Measurements from ENCODE around the gene INTS1.
"Not testable (repeated sequence)": the region's sequence is repeated elsewhere in the genome, so short reads cannot be mapped to it uniquely, and the experiment has no call there.

Gene INTS1

DNA sequence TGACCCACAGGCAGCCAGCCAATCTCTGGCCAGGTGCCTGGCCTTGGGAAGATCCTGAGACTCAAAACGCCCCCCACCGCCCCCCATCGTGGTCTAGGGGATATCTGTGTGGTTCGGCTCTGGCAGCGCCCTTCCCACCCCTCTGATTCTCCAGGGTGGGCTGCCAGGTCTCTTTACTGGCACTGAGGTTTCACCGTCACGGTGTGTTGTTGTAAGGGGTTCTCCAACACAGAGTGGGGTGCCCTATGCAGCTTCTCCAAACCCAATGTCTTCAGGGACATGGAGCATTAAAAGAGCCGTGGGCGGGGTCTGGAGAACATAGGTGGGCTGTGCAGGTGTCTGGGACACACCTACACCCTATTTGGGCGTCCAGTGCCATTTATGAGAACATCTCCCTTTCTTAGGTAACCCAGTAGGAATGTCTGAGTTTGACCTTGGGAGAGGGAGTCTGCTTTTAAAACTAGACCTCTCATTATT is 27.8 kb upstream of the INTS1 start:
- DNase-seq (ENCODE audit: low read depth in 2 of 2) = no peak

DNA sequence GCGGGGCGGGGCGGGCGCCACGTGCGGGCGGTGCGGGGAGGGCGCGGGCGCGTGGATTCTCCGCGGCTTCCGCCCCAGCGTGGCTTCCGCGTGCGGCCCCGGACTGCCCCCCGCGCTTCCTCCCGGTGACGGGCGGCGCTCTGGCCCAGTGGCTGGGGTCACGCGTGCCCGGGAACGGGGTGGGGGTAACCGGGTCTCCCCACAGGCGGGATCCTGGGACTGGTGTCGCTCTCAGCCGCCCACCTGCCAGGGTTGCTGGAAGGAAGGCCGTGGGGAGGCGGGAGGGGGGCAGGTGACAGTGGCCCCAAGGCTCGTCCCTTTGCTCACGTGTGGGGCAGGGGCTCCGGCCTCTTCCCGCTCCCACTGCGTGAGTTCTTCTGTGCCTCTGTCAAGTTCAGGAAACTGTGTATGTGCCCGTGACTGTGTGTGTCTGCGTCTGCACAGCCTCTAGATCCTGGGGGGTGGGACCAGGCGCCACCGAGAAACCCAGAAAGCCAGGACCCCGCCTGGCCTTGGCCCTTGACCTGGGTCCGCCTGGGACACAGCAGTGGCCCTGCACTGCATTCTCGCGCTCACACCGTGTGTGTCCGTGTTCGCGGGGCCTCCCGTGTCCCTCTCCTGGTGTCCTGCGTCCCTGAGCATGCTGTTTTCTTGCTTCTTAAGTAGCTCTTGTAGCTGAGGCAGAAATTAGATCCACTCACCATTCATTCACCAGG is 27.2 kb upstream of the INTS1 start:
- no peak for DNase-seq (ENCODE audit: low read depth in 2 of 2)

DNA sequence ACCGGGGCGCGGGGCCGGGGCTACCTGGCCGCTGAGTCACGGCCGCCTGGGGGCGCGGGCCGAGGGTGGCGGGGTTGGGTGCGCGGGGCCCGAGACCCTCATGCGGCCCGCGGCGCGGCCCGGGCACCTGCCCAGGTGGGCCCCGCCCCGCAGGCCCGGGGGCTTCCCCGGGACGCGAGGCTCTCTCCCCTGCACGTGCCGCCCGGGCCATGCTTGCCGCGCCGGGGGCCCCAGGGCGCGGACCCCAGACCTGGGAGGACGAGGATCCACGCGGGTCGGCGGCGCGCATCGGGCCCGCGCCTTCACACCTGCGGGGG is 26.7 kb upstream of the INTS1 start:
- no peak for DNase-seq (ENCODE audit: low read depth in 2 of 2)

DNA sequence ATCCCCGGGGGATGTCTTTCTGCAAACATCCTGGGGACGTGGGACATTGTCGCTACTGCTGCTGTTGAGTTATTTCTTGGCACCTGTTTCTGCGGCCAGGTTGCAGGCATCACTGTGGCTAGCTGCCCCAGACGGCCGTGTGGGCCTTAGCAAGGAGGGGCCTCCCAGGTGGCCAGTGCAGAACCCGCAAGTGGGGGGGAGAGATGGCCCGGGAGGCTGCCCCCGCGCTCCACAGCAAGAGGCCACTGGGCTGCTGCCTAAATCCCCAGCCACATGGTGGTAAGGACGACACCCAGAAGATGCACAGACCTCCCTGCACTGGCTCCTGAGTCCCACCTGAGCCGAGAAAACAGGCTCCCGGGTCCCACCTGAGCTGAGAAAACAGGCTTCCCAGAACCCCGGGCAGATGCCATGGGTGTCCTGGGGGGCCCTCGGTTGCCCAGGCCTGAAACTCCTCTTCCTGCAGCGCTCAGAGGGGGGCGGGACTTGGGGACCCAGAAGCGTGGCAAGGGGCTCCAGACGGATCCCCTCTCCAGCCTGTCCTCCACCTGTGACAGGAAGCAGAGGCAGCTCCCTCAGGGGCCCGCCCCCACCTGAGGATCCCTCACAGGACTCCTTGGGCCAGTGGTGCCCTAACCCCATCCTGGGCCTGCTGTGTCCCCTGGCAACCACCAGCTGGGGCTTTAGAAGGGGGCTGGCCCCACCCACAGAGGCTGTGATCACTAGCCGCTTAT is 25.4 kb upstream of the INTS1 start:
- DNase-seq (ENCODE audit: low read depth in 2 of 2) = no peak

DNA sequence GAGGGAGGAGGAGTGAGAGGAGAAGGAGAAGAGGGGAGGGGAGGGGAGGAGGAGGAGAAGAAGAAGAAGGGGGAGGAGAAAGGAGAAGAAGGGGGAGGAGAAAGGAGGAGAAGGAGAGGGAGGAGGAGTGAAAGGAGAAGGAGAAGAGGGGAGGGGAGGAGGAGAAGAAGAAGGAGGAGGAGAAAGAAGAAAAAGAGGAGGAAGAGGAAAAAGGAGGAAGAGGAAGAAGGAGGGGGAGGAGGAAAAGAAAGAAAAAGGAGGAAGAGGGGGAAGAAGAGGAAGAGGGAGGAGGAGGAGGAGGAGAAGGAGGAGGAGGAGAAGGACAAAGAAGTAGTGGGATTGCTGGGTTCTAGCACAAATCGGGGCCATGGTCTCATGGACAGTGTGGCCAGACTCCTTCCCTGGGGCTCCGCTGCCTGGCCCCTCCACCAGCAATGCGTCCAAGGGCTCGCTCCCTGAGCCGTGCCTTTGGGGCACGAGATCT is 22.1 kb upstream of the INTS1 start:
- no peak for DNase-seq (ENCODE audit: low read depth in 2 of 2)

DNA sequence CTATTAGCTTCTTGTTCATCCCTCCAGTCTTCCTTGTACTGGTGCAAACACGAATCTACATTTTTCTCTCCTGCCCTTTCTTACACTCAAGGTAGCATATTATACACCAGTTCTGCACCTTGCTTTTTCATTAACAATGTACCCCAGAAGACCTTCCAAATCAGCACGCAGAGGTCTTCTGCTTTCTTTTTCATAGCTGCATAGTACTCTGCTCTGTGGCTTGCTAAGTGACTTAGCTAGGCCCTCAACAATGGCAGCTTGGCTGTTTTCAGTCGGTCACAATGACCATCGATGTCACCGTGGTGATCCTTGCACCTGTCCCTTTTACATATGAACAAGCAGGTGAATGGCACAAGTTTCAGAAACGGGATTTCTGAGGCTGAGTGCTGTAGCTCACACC is 21.2 kb upstream of the INTS1 start:
- no peak for DNase-seq (ENCODE audit: low read depth in 2 of 2)

DNA sequence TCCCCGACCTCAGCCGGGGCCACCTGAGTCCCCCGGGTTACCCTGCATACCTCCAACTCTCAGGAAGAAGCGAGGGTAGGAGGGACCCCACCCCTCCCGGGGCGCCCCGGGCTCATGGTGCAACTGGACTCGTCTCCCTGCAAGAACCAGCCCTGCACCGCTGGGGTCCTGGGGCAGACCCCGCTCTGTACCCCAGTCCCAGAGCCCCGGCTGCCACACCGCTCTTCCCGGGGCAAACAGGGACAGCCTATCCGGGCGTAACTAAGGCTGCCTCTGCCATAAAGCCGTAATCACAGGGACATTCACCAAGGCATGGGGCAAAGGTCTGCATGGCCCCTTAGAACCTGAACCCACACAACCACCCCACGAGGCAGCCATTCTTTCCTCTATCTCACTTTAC is 19.7 kb upstream of the INTS1 start:
- no peak for DNase-seq (ENCODE audit: low read depth in 2 of 2)

DNA sequence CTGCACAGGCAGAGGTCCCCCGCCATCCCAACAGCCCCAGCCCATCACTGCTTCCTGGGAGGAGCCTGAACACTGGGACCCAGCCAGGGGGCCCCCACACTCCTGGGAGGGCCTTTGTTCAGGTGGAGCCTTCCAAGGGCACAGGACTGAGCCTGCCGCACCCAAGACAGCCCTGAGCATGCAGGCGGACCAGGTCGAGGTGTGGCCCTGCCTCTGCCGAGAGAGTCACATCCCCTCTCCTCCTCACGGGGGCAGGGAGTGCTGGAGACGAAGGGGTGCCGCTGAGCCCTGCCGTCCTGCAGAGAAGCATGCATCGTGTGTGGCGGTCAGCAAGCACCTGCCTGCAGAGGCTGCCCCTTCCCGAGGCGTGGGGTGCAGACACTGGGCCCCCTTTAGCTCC is 19.0 kb upstream of the INTS1 start:
- no peak for DNase-seq (ENCODE audit: low read depth in 2 of 2)

DNA sequence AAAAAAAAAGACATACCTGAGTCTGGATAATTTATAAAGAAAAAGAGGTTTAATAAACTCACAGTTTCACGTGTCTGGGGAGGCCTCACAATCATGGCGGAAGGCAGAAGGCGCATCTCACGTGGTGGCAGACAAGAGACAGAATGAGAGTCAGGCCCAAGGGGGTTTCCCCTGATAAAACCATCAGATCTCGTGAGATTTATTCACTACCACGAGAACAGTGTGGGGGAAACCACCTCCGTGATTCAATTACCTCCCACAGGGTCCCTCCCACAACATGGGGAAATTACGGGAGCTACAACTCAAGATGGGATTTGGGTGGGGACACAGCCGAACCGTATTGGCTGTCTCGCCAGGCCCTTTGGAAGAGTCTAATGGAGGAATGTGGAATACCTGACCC is 17.3 kb upstream of the INTS1 start:
- DNase-seq (ENCODE audit: low read depth in 2 of 2) = no peak

DNA sequence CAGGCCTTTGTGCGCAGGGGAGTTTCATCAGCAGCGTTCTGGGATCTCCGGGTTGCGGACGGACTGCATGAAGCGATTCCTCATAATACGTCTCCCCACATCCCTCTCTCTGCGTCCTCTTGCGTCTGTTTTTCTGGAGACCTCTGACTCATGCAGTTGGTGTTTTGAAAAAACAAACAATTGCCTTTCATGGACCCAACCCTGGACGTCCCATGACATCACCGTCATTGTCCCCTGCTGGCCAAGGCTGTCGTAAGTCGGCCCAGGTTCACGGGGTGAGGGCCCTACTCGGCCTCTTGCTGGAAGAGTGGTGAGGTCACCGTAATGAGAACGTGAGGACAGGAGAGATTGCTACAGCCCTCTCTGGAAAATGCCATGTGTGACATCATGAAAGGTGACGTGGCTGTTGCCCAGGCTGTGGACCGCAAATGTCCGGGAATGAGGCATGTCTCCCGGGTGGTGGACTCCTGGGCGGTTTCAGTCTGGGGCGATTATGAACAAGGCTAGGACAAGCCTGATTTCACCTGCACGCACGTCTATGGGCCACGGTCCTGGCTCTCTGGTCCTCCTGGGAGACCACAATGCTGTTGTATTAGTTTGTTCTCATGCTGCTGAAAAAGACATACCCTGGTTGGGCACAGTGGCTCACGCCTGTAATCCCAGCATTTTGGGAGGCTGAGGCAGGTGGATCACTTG is 16.5 kb upstream of the INTS1 start:
- no peak for DNase-seq (ENCODE audit: low read depth in 2 of 2)

DNA sequence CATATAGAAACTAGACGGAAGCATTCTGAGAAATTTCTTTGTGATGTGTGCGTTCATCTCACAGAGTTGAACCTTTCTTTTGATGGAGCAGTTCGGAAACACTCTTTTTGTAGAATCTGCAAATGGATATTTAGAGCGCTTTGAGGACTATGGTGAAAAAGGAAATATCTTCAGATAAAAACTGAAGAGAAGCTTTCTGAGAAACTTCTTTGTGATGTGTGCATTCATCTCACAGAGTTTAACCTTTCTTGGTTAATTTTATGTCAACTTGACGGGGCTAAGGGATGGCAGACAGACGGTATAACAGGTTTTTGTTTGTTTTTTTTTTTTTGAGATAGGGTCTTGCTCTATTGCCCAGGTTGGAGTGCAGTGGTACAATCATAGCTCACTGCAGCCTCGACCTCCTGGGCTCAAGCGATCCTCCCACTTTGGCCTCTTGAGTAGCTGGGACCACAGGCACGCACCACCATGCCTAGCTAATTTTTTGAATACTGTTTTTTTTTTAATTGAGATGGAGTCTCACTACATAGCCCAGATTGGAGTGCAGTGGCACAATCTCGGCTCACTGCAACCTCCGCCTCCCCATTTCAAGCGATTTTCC is 15.2 kb upstream of the INTS1 start:
- DNase-seq (ENCODE audit: low read depth in 2 of 2) = not testable (repeated sequence)

DNA sequence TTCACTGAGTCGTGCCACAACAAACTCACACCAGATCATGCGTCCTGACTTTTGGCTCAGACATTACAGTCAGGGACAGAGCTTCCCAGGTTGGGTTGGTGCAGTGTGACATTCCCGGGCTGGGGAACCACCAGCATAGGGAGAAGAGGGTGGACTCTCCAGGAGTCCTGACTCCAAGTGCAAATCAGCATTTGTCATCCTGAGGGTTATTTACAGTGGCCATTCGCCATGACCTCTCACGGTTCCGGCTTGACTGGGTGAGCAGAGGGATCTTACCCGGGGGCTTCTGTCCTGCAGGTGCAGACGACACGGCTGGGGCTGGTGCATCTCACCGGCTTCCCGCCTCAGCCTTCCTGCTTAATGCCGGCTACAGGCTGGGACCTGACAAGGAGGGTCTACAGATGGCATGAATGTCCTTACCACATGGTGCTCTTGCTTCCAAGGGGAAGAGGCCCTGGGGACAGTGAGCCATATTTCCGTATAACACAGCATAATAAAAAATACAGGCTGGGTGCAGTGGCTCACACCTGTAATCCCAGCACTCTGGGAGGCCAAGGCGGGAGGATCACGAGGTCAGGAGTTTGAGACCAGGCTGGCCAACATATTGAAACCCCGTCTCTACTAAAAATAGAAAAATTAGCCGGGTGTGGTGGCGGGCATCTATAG is 12.5 kb upstream of the INTS1 start:
- DNase-seq (ENCODE audit: low read depth in 2 of 2) = no peak

DNA sequence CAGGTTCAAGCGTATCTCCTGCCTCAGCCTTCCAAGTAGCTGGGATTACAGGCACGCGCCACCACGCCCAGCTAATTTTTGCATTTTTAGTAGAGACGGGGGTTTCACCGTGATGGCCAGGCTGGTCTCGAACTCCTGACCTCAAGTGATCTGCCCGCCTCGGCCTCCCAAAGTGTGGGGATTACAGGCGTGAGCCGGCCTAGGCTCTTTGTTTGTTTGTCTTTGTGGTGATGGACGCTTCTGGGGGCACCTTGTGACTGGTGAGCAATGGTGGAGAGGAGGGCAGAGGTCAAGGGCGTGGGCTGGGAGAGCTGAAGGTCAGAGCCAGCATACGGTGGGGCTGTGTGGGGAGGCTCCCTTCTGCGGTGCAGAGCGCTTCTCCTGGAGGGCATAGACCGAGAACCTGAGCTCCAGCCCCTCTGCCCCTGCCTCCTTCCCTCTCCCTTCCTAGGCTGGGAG is 11.3 kb upstream of the INTS1 start:
- DNase-seq (ENCODE audit: low read depth in 2 of 2) = not testable (repeated sequence)

DNA sequence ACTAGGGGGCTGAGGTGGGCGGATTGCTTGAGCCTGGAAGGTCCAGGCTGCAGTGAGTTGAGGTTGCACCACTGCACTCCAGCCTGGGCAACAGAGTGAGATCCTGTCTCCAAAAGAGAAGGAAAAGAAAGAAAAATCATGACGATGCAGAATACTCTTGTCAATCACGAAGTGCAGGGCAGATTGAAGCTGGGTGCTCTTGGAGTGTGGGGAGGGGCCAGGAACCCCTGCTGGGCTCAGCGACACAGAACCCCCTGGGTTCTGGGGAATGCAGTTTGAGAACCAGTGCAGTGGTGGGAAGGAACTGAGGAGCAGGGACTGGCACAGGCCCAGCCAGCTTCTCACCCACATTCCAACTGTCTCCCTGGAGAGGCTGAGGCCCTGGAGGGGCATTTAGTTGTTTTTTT is 10.8 kb upstream of the INTS1 start:
- no peak for DNase-seq (ENCODE audit: low read depth in 2 of 2)

DNA sequence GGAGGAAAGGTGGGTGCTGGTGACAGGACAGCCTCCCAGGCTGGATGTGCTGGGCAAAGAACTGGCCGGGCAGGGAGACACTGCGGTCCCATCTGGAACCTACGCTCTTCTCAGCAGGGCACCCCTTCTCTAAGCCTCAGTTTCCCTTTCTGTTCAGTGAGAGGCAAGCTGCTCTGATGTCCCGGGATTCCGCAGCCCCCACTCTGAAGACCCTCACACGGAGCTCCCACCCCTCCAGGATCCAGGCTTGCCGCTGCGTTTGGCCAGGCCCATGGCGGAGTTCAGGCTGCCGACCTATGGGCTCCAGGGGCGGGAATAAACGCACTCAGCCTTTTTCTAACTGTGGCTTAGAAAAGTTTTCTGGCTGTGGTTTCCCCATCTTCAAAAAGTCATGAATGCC is 10.2 kb upstream of the INTS1 start:
- DNase-seq (ENCODE audit: low read depth in 2 of 2) = no peak

DNA sequence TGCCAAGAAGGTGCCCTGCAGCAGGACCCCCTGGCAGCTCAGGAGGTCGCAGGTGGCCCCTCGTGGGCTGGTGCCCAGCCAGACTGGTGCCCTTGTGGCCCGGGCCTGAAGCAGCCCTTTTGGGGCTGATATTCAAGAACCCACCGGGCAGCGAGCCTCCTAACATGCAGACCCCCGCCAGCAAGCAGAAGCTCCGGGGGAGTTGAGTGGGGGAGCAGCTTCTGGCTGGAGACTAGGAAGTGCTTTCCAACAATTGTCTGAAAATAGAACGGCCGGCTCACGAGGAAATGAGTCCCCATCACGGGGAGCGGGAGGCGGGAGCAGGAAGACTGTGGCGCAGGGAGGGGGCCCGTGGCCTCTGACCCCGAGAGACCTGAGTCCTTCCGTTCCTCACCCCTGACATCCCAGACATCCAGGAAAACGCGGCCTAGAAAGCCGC is 9.5 kb upstream of the INTS1 start:
- DNase-seq (ENCODE audit: low read depth in 2 of 2) = no peak

DNA sequence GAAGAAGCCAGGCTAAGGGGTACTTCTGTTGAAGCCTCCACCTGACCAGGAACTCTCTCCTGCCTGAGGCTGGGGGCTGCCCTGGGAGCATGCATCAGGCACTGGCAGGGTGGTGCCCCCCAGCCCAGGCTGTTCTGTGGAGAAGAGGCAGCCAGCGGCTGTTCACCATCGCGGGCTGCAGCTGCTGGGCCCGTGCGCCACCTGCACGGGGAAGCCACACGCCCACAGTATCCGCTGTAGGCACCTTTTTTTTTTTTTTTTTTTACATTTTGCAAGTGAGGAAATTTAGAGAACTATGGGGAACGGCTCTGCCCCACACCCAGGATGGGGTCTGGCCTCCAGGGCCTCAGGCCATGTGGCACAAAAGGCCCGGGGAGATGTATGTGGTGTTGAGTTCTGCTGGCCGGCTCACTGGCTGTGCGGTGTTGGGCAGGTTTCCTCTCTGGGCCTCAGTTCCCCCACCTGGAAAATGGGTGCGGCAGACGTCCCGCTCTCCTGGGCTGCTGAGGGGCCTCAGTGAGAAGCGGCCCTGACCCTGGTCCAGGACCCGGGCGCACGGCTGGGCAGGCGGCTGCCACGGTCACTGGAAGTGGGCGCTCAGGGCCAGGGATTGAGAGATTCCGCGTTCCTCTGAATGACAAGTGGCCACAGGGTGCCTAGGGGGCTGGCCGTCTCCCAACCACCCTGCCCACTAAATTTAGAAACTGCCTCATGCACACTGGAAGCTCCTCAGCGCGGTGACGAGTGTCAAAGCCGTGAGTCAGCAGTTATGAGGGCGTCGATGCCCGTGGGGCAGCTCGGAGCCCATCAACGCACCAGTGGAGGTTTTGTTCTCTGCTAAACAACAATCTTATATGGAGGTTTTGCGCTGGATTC is 8.8 kb upstream of the INTS1 start:
- DNase-seq (ENCODE audit: low read depth in 2 of 2) = no peak

DNA sequence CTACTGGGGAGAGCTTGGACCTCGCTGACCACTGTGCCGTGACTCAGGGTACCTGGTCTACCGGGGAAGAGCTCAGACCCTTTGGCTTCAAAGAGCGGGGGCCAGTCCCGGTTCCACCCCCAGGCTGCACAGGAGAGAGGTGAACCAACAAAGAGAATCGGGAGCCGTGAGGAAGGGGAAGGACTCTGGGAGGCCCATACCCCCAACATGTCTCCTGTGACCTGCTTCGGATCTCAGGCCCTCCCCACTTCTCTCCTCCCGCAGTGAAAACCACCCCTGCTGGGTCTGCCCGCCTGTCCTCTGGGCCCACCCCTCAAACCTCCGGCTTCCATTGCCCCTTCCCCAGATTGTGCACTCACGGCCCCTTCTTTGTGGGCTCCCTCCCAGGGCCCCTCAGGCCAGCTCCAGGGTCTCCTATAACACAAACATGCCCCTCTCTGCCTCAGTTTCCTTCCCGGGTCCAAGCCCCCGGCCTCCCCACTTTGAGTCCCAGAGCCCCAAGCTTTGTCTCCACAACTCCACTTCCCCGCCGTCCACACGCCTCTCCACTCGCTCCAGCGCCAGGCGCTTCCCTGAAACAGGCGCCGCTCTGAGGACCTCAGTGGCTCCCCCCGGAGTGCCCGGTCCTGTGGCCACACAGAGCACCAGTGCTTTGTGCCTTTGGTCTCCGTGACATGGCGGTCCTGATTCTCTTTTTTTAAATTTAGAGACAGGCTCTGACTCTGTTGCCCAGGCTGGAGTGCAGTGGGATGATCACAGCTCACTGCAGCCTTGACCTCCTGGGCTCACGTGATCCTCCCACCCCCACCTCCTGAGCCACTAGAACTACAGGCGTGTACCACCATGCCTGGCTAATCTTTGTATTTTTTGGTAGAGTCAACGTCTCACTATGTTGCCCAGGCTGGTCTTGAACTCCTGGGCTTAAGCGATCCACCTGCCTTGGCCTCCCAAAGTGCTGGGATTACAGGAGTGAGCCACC is 7.5 kb upstream of the INTS1 start:
- no peak for DNase-seq (ENCODE audit: low read depth in 2 of 2)

DNA sequence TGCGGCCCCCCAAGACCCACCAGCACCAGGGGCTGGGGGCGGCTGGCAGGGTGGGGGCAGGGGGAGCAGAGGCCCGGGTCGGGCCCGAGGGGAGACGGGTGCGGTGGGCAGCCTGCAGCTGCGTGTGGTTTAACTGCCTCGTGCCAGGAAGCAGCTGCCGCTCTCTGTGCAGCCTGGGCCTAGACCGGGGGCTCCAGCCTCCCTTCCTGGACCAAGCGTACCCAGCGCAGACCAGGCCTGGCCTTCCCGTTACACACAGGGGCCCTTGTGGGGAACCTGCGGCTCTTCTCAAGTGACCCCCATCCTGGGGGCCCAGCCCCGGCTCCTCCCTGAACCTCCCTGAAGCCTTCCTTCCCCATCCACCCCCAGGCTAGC is 6.6 kb upstream of the INTS1 start:
- DNase-seq (ENCODE audit: low read depth in 2 of 2) = no peak

DNA sequence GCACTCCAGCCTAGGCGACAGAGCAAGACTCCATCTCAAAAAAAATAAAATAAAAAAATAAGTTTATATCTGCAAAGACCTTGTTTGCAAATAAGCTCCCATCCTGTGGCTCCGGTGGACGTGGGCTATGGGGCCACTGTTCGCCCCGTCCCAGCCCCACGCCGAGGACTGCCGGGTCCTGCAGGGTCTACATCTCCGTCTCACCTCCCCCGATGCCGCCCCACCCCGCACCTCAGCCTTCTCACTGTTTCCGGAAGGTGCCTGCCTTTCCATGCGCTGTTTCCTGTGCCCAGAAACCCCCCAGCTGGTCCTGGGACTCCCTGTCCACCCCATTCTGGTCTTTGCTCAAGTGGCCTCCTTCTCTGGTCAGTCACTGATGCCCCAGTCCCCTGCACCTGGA is 5.0 kb upstream of the INTS1 start:
- DNase-seq (ENCODE audit: low read depth in 2 of 2) = no peak
